Activated CD4-positive, alpha-beta T cell treated with anti-CD3 and anti-CD28 coated beads, Interleukin-2, amount 50 U/mL, for 24 hours (primary cell): ENCODE measurements around the gene TM2D3.

Experiments
- DNase-seq, 2 donors: peaks; one replicate each; pipeline ENCODE4 v3.0.0-alpha.2; 2020; ENCODE audit warnings: low read depth in 1 of 2, low spot score in 1 of 2

Gene TM2D3

GRCh38 chr15:101608201-101608600 is 44.0 kb downstream of the TM2D3 start:
- no peak for DNase-seq

- no peak for DNase-seq
Observed at GRCh38 chr15:101607108-101607507, 45.1 kb downstream of the TM2D3 start.

DNA sequence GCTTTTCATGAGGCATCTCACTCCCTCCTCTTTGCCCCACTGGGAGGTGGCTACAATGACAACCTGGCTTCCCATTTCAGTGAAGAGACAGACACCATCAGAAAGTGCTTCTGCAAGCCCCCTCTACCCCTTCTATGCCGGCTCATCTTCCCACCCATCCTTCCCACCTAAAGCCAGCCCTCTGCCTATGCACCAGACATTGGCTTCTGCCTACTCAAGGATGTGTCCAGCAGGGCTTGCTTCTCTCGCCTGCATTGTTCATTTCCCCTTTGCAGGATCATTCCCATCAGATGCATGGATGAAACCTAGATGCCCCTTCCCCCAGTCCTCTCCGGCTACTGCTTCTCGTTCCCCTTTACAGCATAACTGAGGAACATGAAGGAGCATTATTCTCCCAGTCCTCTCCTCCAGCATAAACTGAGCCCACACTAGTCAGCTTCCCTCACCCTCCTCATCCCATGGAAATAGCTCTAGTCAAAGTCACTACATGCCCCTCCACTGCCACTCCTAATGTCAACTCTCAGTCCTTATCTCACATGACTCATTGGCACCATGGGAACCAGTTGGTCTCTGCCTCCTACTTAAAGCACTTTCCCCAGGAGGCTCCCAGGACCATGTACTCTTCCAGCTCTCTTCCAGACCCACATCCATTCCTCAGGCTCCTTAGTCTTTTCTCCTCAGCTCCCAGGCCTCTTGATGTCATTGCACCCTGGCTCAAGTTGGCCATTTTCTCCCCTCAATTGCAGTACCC is 47.9 kb downstream of the TM2D3 start:
- DNase-seq: no peak

DNA sequence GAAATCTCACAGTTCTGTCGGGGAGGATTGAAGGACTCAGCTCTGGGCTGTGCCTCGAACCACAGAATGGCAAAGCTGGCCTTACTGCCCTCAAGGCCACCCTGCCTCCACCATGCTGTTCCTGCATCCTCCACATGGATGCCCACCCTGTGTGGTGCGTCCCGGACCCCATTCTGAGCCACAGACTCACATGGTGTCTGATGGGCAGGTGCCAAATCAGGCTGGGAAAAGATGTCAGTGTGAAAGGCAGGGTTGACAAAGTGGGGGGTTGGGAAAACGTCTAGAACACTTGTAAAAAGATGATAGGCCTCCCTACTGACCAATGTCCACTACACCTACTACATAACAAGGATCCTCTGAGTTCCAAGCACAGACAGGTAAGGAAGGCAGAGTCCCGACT is 49.4 kb downstream of the TM2D3 start:
- no peak for DNase-seq

- DNase-seq: no peak
Observed at GRCh38 chr15:101600035-101600434, 52.1 kb downstream of the TM2D3 start.

GRCh38 chr15:101599091-101599490 is 53.1 kb downstream of the TM2D3 start:
- no peak for DNase-seq

- no peak for DNase-seq
Observed at GRCh38 chr15:101597360-101597928, 54.7 kb downstream of the TM2D3 start.

DNA sequence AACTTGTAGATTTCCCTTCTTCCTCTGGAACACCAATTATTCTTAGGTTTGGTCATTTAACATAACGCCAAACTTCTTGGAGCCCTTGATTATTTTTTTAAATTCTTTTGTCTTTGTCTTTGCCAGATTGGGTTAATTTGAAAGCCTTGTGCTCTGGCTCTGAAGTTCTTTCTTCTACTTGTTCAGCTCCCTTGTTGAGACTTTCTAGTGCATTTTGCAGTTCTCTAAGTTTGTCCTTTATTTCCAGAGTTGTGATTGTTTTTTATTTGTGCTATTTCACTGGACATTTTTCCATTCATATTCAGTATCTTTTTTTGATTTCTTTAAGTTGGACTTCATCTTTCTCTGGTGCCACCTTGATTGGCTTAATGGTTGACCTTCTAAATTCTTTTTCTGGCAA is 55.5 kb downstream of the TM2D3 start:
- no peak for DNase-seq
